GM21825 (cell line): ENCODE data around the gene OR4D10.
"Not testable (repeated sequence)": the region's sequence is repeated elsewhere in the genome, so short reads cannot be mapped to it uniquely, and the experiment has no call there.

ENCODE experiments used
- ATAC-seq: cut with Tn5 transposase; IDR thresholded peaks from one replicate; pipeline ENCODE4 v1.9.1; 2021; ENCODE audit warnings: mild to moderate bottlenecking, moderate library complexity; ENCODE audit not compliant: unreplicated experiment

Gene OR4D10

GRCh38 chr11:59473015-59473414 lies at the start of gene OR4D10:
Gene OR4D10, plus strand, starts transcription at chr11:59473315. Its CDS starts 4,115 bp downstream, at chr11:59477430.
- ATAC-seq = no peak

- ATAC-seq = no peak
These were observed 49.3 kb upstream of the OR4D10 start for GRCh38 chr11:59423835-59424234.

GRCh38 chr11:59425131-59425530 lies 48.0 kb upstream of the OR4D10 start:
- no peak for ATAC-seq

GRCh38 chr11:59426361-59427067 lies 46.6 kb upstream of the OR4D10 start, which contains the start of gene OR5A2:
Gene OR5A2, minus strand, starts transcription at chr11:59426413. Its CDS starts 3,460 bp downstream, at chr11:59422953.
- no peak for ATAC-seq

- no peak for ATAC-seq
These were observed 46.1 kb upstream of the OR4D10 start for GRCh38 chr11:59427068-59427382.

- peak; percentile 64 for ATAC-seq
These were observed 43.1 kb upstream of the OR4D10 start for GRCh38 chr11:59429924-59430516.

GRCh38 chr11:59436169-59436568 lies 36.9 kb upstream of the OR4D10 start, which contains the start of gene OR5A1:
Gene OR5A1, plus strand, starts transcription at chr11:59436469. Its CDS starts 6,700 bp downstream, at chr11:59443169.
- no peak for ATAC-seq

- ATAC-seq = no peak
These were observed 35.3 kb upstream of the OR4D10 start for GRCh38 chr11:59437770-59438169.

GRCh38 chr11:59445624-59446023 lies 27.5 kb upstream of the OR4D10 start:
- ATAC-seq = not testable (repeated sequence)

- no peak for ATAC-seq
These were observed 24.6 kb upstream of the OR4D10 start for GRCh38 chr11:59448484-59448883.

GRCh38 chr11:59456661-59457060 lies 16.5 kb upstream of the OR4D10 start, which contains the start of gene OR4D6:
Gene OR4D6, plus strand, starts transcription at chr11:59456961. Its CDS starts 0 bp downstream, at chr11:59456961.
- ATAC-seq = no peak

GRCh38 chr11:59459916-59460315 lies 13.2 kb upstream of the OR4D10 start:
- ATAC-seq = no peak

- no peak for ATAC-seq
These were observed 9.9 kb upstream of the OR4D10 start for GRCh38 chr11:59463190-59463641.

GRCh38 chr11:59475176-59475575 lies 2.1 kb downstream of the OR4D10 start:
- no peak for ATAC-seq

GRCh38 chr11:59479906-59480305 lies 6.8 kb downstream of the OR4D10 start:
- no peak for ATAC-seq

GRCh38 chr11:59480359-59480758 lies 7.2 kb downstream of the OR4D10 start:
- ATAC-seq = no peak

- no peak for ATAC-seq
These were observed 28.8 kb downstream of the OR4D10 start for GRCh38 chr11:59501931-59502330.

- ATAC-seq = no peak
These were observed 30.2 kb downstream of the OR4D10 start, which contains the start of gene OR4D11 for GRCh38 chr11:59503276-59503675. Gene OR4D11, plus strand, starts transcription at chr11:59503576. Its CDS starts 0 bp downstream, at chr11:59503576.

GRCh38 chr11:59510941-59511589 lies 38.0 kb downstream of the OR4D10 start, which contains the start of gene OR4D9:
Gene OR4D9, plus strand, starts transcription at chr11:59511539. Its CDS starts 3,374 bp downstream, at chr11:59514913.
- no peak for ATAC-seq

- ATAC-seq = no peak
These were observed 38.6 kb downstream of the OR4D10 start for GRCh38 chr11:59511675-59512074.

GRCh38 chr11:59520139-59520538 lies 47.0 kb downstream of the OR4D10 start:
- not testable (repeated sequence) for ATAC-seq
